Measurements from ENCODE around the gene AKT1.

Gene AKT1

GRCh38 chr14:104792945-104793702 lies 2.4 kb downstream of the AKT1 start:
- peak overlapping the region; percentile 76 for H3K4me3 ChIP-seq (replicated peaks; ENCODE audit: low read depth, low read length)
- TF ChIP-seq, protein P1, sequence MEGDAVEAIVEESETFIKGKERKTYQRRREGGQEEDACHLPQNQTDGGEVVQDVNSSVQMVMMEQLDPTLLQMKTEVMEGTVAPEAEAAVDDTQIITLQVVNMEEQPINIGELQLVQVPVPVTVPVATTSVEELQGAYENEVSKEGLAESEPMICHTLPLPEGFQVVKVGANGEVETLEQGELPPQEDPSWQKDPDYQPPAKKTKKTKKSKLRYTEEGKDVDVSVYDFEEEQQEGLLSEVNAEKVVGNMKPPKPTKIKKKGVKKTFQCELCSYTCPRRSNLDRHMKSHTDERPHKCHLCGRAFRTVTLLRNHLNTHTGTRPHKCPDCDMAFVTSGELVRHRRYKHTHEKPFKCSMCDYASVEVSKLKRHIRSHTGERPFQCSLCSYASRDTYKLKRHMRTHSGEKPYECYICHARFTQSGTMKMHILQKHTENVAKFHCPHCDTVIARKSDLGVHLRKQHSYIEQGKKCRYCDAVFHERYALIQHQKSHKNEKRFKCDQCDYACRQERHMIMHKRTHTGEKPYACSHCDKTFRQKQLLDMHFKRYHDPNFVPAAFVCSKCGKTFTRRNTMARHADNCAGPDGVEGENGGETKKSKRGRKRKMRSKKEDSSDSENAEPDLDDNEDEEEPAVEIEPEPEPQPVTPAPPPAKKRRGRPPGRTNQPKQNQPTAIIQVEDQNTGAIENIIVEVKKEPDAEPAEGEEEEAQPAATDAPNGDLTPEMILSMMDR (IDR thresholded peaks at IDR 0.05; ENCODE audit: low read depth, low read length, missing control alignments), result no peak
- DNase-seq (ENCODE audit: extremely low read depth, low read depth), result no peak

DNA sequence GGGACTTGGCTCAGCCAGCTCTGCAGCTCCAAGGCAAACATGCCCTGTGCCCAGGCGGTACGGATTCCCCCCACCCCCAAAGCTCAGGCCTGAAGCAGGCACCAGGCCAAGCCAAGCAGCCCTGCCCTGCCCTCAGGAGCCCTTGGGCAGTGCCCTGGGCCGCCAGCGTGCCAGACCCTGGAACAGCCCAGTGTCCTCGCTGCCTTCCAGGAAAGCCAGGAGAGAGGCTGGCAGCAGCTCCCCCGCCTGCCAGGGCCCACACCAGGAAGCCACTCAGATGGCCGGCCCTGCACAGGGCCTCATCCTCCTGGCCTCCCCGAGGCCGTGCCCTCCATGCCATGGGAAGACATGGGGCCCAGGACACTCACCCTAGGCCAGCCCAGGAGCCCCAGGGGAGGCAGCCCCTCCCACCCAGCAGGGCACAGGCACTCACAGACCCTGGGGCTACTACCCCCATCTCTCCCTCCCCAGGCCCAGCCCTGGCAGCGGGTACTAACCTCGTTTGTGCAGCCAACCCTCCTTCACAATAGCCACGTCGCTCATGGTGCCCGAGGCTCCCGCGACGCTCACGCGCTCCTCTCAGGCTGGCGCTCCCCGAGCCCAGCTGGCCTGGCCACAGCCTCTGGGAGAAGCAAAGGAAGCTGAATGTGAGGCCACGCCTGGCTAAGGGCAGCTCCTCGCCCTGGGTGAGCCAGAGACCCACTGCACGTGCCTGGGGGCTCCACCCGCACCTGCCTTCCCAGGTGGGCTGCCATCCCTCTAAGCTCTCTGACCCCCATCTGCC lies 3.3 kb downstream of the AKT1 start:
- no peak for DNase-seq (ENCODE audit: extremely low read depth, low read depth)
- TF ChIP-seq, protein P1 (IDR thresholded peaks at IDR 0.05; ENCODE audit: low read depth, low read length, missing control alignments), result no peak
- no peak overlapping the region for H3K4me3 ChIP-seq (replicated peaks; ENCODE audit: low read depth, low read length)

DNA sequence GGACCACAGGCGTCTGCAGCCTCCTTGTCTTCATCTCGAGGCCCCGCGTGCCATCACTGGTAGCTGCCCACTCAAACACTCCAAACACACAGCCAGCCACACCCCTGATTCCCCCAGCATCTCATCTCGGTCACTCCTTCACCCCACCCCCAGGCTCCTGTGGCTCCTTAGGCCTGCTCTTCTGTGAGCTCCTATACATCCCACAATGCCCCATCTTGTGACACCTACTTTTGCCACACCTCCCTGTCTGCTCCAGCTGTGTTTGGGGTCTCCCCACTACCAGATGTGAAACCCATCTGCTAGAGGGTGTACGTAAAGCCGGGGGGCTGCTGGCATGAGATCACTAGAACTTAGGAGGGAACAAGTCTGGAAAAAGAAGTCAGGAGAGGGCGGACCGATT lies 4.1 kb downstream of the AKT1 start:
- TF ChIP-seq, protein P1 (IDR thresholded peaks at IDR 0.05; ENCODE audit: low read depth, low read length, missing control alignments), result no peak
- no peak for DNase-seq (ENCODE audit: extremely low read depth, low read depth)
- H3K4me3 ChIP-seq (replicated peaks; ENCODE audit: low read depth, low read length), result no peak overlapping the region

DNA sequence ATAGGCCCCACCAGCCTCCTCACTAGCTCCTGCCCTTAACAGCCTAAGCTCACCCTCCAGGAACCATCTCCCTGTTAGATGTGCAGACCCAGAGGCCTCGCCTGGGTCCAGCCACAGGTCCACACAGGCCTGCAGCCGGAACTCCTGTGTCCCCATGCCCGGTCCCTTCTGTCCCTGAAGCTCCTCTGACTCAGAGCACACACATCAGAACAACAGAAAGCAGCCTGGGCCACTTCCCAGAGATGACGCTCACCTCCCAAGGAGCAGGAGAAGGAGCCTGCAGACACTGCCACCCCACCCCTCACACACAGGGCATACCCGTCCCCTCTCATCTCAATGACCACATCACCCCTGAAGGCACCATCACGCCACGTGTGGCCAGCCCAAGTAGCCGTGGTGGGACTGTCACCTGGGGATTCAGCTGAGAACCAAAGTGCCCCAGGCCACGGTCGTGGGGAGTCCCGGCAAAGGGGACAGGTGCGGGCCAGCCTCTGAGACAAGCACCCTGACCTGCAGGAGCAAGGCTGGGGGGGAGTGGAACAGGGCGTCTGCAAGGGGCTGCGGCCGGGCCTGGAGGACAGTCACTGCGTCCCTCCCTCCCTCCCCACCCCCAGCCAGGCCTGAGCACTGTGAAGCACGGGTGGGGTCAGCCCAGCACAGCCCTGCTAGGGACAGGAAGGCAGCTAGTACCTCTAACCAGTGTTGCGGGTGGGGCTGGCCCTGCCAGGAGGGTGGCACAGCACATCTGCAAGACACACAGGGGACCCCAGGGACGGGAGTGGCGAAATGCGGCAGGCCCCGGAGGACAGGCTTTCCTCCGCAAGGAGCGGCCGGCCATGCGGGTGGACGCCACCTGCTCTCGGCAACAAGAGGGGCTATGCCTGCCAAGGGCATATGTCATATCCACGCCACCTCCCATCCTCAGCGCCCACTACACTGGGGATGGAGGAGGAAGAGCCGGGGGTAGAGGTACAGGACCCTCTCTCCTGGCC lies 5.5 kb downstream of the AKT1 start:
- no peak overlapping the region for H3K4me3 ChIP-seq (replicated peaks; ENCODE audit: low read depth, low read length)
- TF ChIP-seq, protein P1 (IDR thresholded peaks at IDR 0.05; ENCODE audit: low read depth, low read length, missing control alignments), result no peak
- DNase-seq (ENCODE audit: extremely low read depth, low read depth), result no peak

- no peak for DNase-seq (ENCODE audit: extremely low read depth, low read depth)
- no peak overlapping the region for H3K4me3 ChIP-seq (replicated peaks; ENCODE audit: low read depth, low read length)
- TF ChIP-seq, protein P1 (IDR thresholded peaks at IDR 0.05; ENCODE audit: low read depth, low read length, missing control alignments), result no peak
Measured at GRCh38 chr14:104788873-104789663, 6.5 kb downstream of the AKT1 start.
